ENCODE data around the gene TUBB4A. TPM values are rescaled to one million over a fixed set of nuclear protein-coding genes. Genes with fewer than 3 reads are reported as not detected.

TUBB4A gene
- total RNA-seq, 1 donor from 2014 or later: 1.7 TPM

DNA sequence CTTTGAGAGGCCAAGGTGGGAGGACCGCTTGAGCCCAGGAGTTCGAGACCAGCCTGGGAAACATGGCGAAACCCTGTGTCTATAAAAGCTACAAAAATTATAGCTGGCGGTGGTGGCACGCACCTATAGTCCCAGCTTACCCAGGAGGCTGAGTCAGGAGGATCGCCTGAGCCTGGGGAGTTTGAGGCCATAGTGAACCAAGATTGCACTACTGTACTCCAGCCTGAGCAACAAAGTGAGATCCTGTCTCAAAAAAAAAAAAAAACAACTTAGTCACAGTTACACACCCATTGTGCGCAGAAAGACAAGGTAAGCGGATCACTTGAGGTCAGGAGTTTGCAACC lies 19.8 kb downstream of the TUBB4A start:
- Histone ChIP-seq H3K4me3 (ENCODE audit: insufficient read depth, low read depth, low read length) (no peak overlapping the region), H3K4me1 (ENCODE audit: insufficient read depth, low read length) (no peaks in the 10 kb centered on the region), H2AFZ (ENCODE audit: low read depth, low read length) (peak overlapping the region; percentile 63), H3K4me2 (ENCODE audit: low read length) (no peak overlapping the region), H3K27ac (ENCODE audit: low read depth, low read length) (no peak overlapping the region), H3K27me3 (ENCODE audit: insufficient read depth, low read length) (no peaks in the 10 kb centered on the region), H3K36me3 (ENCODE audit: insufficient read depth, low read length) (no peaks in the 10 kb centered on the region), H4K20me1 (ENCODE audit: insufficient read depth, low read length) (no peaks in the 10 kb centered on the region), H3K79me2 (ENCODE audit: insufficient read depth, low read length) (no peaks in the 10 kb centered on the region), H3K9ac (ENCODE audit: low read length) (no peak overlapping the region), H3K9me3 (ENCODE audit: insufficient read depth, low read depth, low read length) (no peaks in the 10 kb centered on the region)
- H3K4me3 Mint-ChIP-seq (ENCODE audit: unreplicated experiment): no peak overlapping the region
- H3K27ac Mint-ChIP-seq (ENCODE audit: unreplicated experiment): no peak overlapping the region
- H3K27me3 Mint-ChIP-seq (ENCODE audit: low read depth, unreplicated experiment): peaks cover 4% of the 10 kb centered on the region
- H3K9me3 Mint-ChIP-seq (ENCODE audit: unreplicated experiment): no peaks in the 10 kb centered on the region
- TF ChIP-seq EZH2 (IDR thresholded peaks at IDR 0.05; ENCODE audit: insufficient read depth, low read length): no peak
- TF ChIP-seq, protein P1, sequence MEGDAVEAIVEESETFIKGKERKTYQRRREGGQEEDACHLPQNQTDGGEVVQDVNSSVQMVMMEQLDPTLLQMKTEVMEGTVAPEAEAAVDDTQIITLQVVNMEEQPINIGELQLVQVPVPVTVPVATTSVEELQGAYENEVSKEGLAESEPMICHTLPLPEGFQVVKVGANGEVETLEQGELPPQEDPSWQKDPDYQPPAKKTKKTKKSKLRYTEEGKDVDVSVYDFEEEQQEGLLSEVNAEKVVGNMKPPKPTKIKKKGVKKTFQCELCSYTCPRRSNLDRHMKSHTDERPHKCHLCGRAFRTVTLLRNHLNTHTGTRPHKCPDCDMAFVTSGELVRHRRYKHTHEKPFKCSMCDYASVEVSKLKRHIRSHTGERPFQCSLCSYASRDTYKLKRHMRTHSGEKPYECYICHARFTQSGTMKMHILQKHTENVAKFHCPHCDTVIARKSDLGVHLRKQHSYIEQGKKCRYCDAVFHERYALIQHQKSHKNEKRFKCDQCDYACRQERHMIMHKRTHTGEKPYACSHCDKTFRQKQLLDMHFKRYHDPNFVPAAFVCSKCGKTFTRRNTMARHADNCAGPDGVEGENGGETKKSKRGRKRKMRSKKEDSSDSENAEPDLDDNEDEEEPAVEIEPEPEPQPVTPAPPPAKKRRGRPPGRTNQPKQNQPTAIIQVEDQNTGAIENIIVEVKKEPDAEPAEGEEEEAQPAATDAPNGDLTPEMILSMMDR (IDR thresholded peaks at IDR 0.05; ENCODE audit: insufficient read depth, low read depth, low read length): no peak
- H3K36me3 Mint-ChIP-seq (ENCODE audit: low read depth, unreplicated experiment): no peaks in the 10 kb centered on the region
- no peaks in the 10 kb centered on the region for H3K4me1 Mint-ChIP-seq (ENCODE audit: low read depth, unreplicated experiment)
- FAIRE-seq: no peak
- no peak for DNase-seq (ENCODE audit: low read depth)

DNA sequence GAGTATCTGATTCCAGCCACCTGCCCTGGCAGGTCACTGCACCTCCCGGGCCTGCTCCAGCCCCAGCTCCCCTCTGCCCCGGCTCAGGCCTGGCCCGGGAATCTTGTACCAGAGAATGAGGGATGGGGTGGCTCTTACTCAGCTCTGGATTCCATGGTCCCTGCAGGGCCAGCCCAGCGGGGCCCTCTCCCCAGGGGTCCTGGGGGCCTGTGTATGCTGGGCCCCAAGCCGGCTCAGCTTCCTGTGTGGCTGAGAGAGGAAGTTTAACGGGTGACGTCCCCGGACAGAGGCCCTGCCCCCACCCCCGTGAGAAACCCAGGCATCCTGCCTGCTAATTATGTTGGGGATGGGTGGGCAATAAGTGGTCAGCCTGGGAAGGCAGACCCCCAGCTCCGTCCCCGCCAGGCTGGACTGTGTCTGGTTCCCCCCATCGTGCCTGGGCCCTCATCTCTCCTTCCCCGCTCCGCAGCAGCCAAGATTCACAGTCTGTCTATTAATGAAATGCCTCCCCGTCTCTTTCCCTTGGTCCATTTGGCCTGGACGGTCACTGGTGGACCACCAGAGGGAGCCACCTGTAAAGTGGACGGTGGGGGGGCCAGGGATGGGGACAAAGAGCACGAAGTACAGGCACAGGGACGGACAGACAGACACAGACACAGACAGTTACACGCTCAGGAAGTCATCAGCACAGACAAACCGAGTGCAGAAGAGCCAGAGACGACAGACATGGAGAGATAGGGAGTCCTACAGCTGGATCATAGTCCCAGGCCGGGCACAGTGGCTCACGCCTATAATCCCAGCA lies 20.4 kb downstream of the TUBB4A start, which contains the start of gene DENND1C:
Gene DENND1C (minus strand): TSS at position 247 of the 802 bp plus-strand sequence. CDS start 92 bp downstream, at position 155.
- Histone ChIP-seq H3K36me3 (ENCODE audit: insufficient read depth, low read length) (no peaks in the 10 kb centered on the region), H3K79me2 (ENCODE audit: insufficient read depth, low read length) (no peaks in the 10 kb centered on the region), H2AFZ (ENCODE audit: low read depth, low read length) (peak within 1 kb of the TSS; percentile 63), H4K20me1 (ENCODE audit: insufficient read depth, low read length) (no peaks in the 10 kb centered on the region), H3K4me3 (ENCODE audit: insufficient read depth, low read depth, low read length) (no peak within 1 kb of the TSS), H3K9ac (ENCODE audit: low read length) (no peak within 1 kb of the TSS), H3K9me3 (ENCODE audit: insufficient read depth, low read depth, low read length) (no peaks in the 10 kb centered on the region), H3K27ac (ENCODE audit: low read depth, low read length) (no peak within 1 kb of the TSS), H3K4me2 (ENCODE audit: low read length) (peak within 1 kb of the TSS; percentile 33), H3K4me1 (ENCODE audit: insufficient read depth, low read length) (no peaks in the 10 kb centered on the region), H3K27me3 (ENCODE audit: insufficient read depth, low read length) (no peaks in the 10 kb centered on the region)
- no peaks in the 10 kb centered on the region for H3K9me3 Mint-ChIP-seq (ENCODE audit: unreplicated experiment)
- H3K4me3 Mint-ChIP-seq (ENCODE audit: unreplicated experiment): no peak within 1 kb of the TSS
- no peaks in the 10 kb centered on the region for H3K4me1 Mint-ChIP-seq (ENCODE audit: low read depth, unreplicated experiment)
- TF ChIP-seq EZH2 (IDR thresholded peaks at IDR 0.05; ENCODE audit: insufficient read depth, low read length): no peak
- TF ChIP-seq, protein P1 (IDR thresholded peaks at IDR 0.05; ENCODE audit: insufficient read depth, low read depth, low read length): peak; percentile 18
- no peaks in the 10 kb centered on the region for H3K36me3 Mint-ChIP-seq (ENCODE audit: low read depth, unreplicated experiment)
- DNase-seq (ENCODE audit: low read depth): no peak
- no peak within 1 kb of the TSS for H3K27ac Mint-ChIP-seq (ENCODE audit: unreplicated experiment)
- FAIRE-seq: no peak
- H3K27me3 Mint-ChIP-seq (ENCODE audit: low read depth, unreplicated experiment): peaks cover 4% of the 10 kb centered on the region

DNA sequence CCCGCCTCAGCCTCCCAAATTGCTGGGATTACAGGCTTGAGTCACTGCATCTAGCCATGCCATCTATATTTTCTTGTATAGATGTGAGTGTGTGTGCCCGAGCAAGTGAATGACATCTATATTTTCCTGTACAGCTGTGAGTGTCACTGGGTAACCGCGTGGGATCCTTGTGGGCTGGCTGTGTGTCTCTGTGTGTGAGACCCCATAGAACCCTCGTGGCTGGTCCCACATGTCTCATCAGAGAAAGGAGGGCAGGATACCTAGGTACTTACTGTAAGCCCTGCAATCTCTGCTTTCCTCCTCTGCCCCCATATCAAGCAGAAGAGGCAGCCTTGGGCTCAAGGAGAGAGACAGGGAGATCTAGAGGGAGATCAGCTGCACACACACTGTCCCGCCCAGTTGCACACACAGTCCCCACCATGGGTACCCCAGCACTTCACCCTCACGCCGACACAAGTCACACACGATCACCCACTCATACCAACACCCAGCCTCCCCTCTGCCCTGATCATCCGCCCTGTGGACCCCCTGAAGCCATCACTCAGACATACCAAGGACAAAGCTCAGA lies 21.2 kb downstream of the TUBB4A start:
- Mint-ChIP-seq H3K36me3 (ENCODE audit: low read depth, unreplicated experiment) (no peaks in the 10 kb centered on the region), H3K27ac (ENCODE audit: unreplicated experiment) (no peak overlapping the region), H3K9me3 (ENCODE audit: unreplicated experiment) (no peaks in the 10 kb centered on the region), H3K27me3 (ENCODE audit: low read depth, unreplicated experiment) (peaks cover 10% of the 10 kb centered on the region), H3K4me1 (ENCODE audit: low read depth, unreplicated experiment) (no peaks in the 10 kb centered on the region), H3K4me3 (ENCODE audit: unreplicated experiment) (no peak overlapping the region)
- H4K20me1 ChIP-seq (ENCODE audit: insufficient read depth, low read length): no peaks in the 10 kb centered on the region
- H3K79me2 ChIP-seq (ENCODE audit: insufficient read depth, low read length): no peaks in the 10 kb centered on the region
- no peaks in the 10 kb centered on the region for H3K27me3 ChIP-seq (ENCODE audit: insufficient read depth, low read length)
- no peaks in the 10 kb centered on the region for H3K4me1 ChIP-seq (ENCODE audit: insufficient read depth, low read length)
- H2AFZ ChIP-seq (ENCODE audit: low read depth, low read length): no peak overlapping the region
- H3K9ac ChIP-seq (ENCODE audit: low read length): no peak overlapping the region
- TF ChIP-seq EZH2 (IDR thresholded peaks at IDR 0.05; ENCODE audit: insufficient read depth, low read length): no peak
- TF ChIP-seq, protein P1 (IDR thresholded peaks at IDR 0.05; ENCODE audit: insufficient read depth, low read depth, low read length): no peak
- H3K9me3 ChIP-seq (ENCODE audit: insufficient read depth, low read depth, low read length): no peaks in the 10 kb centered on the region
- FAIRE-seq (no peak), DNase-seq (ENCODE audit: low read depth) (no peak)
- H3K4me2 ChIP-seq (ENCODE audit: low read length): peak overlapping the region; percentile 33
- H3K4me3 ChIP-seq (ENCODE audit: insufficient read depth, low read depth, low read length): no peak overlapping the region
- no peaks in the 10 kb centered on the region for H3K36me3 ChIP-seq (ENCODE audit: insufficient read depth, low read length)
- no peak overlapping the region for H3K27ac ChIP-seq (ENCODE audit: low read depth, low read length)
